Measurements from ENCODE around the gene MTSS2.
"Not testable (repeated sequence)": the region's sequence is repeated elsewhere in the genome, so short reads cannot be mapped to it uniquely, and the experiment has no call there.

MTSS2 gene

GRCh38 chr16:70653809-70654771 lies 31.8 kb downstream of the MTSS2 start:
- DNase-seq (ENCODE audit: low read depth, low spot score) = peak; percentile 20

- no peak for DNase-seq (ENCODE audit: low read depth, low spot score)
These were observed 32.4 kb downstream of the MTSS2 start for GRCh38 chr16:70653406-70653805.

- DNase-seq (ENCODE audit: low read depth, low spot score) = no peak
These were observed 33.5 kb downstream of the MTSS2 start for GRCh38 chr16:70652322-70652721.

- no peak for DNase-seq (ENCODE audit: low read depth, low spot score)
These were observed 34.3 kb downstream of the MTSS2 start for GRCh38 chr16:70651524-70651923.

GRCh38 chr16:70650216-70650615 lies 35.6 kb downstream of the MTSS2 start:
- no peak for DNase-seq (ENCODE audit: low read depth, low spot score)

- DNase-seq (ENCODE audit: low read depth, low spot score) = no peak
These were observed 36.6 kb downstream of the MTSS2 start for GRCh38 chr16:70649300-70649699.

- DNase-seq (ENCODE audit: low read depth, low spot score) = no peak
These were observed 37.2 kb downstream of the MTSS2 start for GRCh38 chr16:70648606-70649005.

GRCh38 chr16:70647441-70648359 lies 38.2 kb downstream of the MTSS2 start:
- no peak for DNase-seq (ENCODE audit: low read depth, low spot score)

GRCh38 chr16:70646260-70647241 lies 39.3 kb downstream of the MTSS2 start, which contains the start of gene IL34:
Gene IL34 (plus strand): TSS chr16:70646559. CDS start chr16:70646948, 389 bp downstream.
- no peak for DNase-seq (ENCODE audit: low read depth, low spot score)

- no peak for DNase-seq (ENCODE audit: low read depth, low spot score)
These were observed 40.9 kb downstream of the MTSS2 start for GRCh38 chr16:70644763-70645597.

- not testable (repeated sequence) for DNase-seq (ENCODE audit: low read depth, low spot score)
These were observed 42.6 kb downstream of the MTSS2 start for GRCh38 chr16:70643264-70643663.

GRCh38 chr16:70642633-70643032 lies 43.2 kb downstream of the MTSS2 start:
- no peak for DNase-seq (ENCODE audit: low read depth, low spot score)

GRCh38 chr16:70638814-70639792 lies 46.8 kb downstream of the MTSS2 start:
- DNase-seq (ENCODE audit: low read depth, low spot score) = no peak

Measured in iPS DF 19.7 (cell line).